Uterus (tissue), 4 donors: Measurements from ENCODE around the gene GMEB2. TPM values are rescaled to one million over a fixed set of nuclear protein-coding genes. Genes with fewer than 3 reads are reported as not detected.

Source experiments
- DNase-seq, 2 donors: peaks; one replicate each; pipeline ENCODE4 v3.0.0-alpha.2; 2019 to 2020
- H3K27ac ChIP-seq, 2 donors: fragments of 200-600 bp; sonication (generic); 1 replicate in 1 of 2; 2 replicates in 1 of 2; pipeline ENCODE4 v1.5.1; 2016 to 2018
- H3K27me3 ChIP-seq, 2 donors: fragments of 200-600 bp; sonication (generic); one replicate each; pipeline ENCODE4 v1.5.1; 2018 to 2019; ENCODE audit warnings: control low read depth in 1 of 2
- H3K36me3 ChIP-seq, 2 donors: fragments of 200-600 bp; sonication (generic); one replicate each; pipeline ENCODE4 v1.5.1; 2019; ENCODE audit warnings: control low read depth in 1 of 2
- H3K4me1 ChIP-seq, 2 donors: fragments of 200-600 bp; sonication (generic); one replicate each; pipeline ENCODE4 v1.5.1; 2018 to 2019; ENCODE audit warnings: control low read depth in 1 of 2
- H3K4me3 ChIP-seq, 2 donors: fragments of 200-600 bp; sonication (generic); 1 replicate in 1 of 2; 2 replicates in 1 of 2; pipeline ENCODE4 v1.5.1; 2018 to 2019; ENCODE audit warnings: mild to moderate bottlenecking in 1 of 2
- H3K9me3 ChIP-seq, 2 donors: fragments of 200-600 bp; sonication (generic); one replicate each; pipeline ENCODE4 v1.5.1; 2019; ENCODE audit warnings: control low read depth in 1 of 2
- POLR2A ChIP-seq, 2 donors: fragments of 450-650 bp; IDR thresholded peaks; one replicate each; pipeline ENCODE4 v1.6.1; 2016; ENCODE audit warnings: antibody characterized with exemption in 2 of 2, mild to moderate bottlenecking in 1 of 2, moderate library complexity in 1 of 2
- intact Hi-C: fragments of 100-400 bp; cut with DNase I; formaldehyde crosslinking; loops from one replicate; pipeline ENCODE4 v1.15.1; 2023; ENCODE audit warnings: low total_unique reads
- total RNA-seq, 4 donors: library from RNA; depleted of rRNA in 3 of 4; stranded (reverse); fragments of >200 nt in 3 of 4; gene quantifications; one replicate each; pipeline versions ENCODE4 v1.1.0 to v1.2.4, GENCODE V29; 2014 to 2023
- TF ChIP-seq, protein P1 (sequence below), 4 experiments: fragments of 200-600 bp in 2 of 4; fragments of 450-650 bp in 2 of 4; sonication (generic) in 2 of 4; IDR thresholded peaks; one replicate each; pipeline ENCODE4 v1.5.1; 2016 to 2019; ENCODE audit warnings: antibody characterized with exemption in 4 of 4, mild to moderate bottlenecking in 2 of 4, moderate library complexity in 1 of 4
- donor health status: DM: yes; HTN: yes; CAD: no.

Gene GMEB2
- total RNA-seq, 4 donors from 2014 or later, result 2.1 to 24.8 (median 11.5) TPM

DNA sequence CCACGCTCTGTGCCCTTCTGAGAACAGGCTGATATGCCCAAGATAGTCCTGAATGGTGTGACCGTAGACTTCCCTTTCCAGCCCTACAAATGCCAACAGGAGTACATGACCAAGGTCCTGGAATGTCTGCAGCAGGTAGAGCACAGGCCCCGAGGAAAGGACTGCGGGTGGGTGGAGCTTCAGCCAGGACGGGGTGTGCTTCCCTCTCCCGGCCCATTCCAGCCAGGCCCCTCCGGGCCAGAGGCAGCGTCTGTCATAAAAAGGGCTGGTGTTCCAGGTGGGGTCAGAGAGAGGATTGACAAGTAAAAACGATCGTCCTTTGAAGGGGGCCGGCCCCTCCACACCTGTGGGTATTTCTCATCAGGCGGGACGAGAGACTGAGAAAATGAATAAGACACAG is 32.5 kb upstream of the GMEB2 start:
- DNase-seq, result no peak
- H3K9me3 ChIP-seq, result no peaks in the 10 kb centered on the region
- no peak for TF ChIP-seq POLR2A (IDR thresholded peaks at IDR 0.05)
- TF ChIP-seq, protein P1, sequence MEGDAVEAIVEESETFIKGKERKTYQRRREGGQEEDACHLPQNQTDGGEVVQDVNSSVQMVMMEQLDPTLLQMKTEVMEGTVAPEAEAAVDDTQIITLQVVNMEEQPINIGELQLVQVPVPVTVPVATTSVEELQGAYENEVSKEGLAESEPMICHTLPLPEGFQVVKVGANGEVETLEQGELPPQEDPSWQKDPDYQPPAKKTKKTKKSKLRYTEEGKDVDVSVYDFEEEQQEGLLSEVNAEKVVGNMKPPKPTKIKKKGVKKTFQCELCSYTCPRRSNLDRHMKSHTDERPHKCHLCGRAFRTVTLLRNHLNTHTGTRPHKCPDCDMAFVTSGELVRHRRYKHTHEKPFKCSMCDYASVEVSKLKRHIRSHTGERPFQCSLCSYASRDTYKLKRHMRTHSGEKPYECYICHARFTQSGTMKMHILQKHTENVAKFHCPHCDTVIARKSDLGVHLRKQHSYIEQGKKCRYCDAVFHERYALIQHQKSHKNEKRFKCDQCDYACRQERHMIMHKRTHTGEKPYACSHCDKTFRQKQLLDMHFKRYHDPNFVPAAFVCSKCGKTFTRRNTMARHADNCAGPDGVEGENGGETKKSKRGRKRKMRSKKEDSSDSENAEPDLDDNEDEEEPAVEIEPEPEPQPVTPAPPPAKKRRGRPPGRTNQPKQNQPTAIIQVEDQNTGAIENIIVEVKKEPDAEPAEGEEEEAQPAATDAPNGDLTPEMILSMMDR (IDR thresholded peaks at IDR 0.05), result no peak
- H3K27ac ChIP-seq, result peak overlapping the region; percentile 82 to 84
- H3K4me1 ChIP-seq, result peaks cover 5 to 6% of the 10 kb centered on the region in 2 donors
- H3K4me3 ChIP-seq, result peak overlapping the region; percentile 57 to 70
- intact Hi-C loops, result no loop called here
- no peaks in the 10 kb centered on the region for H3K27me3 ChIP-seq
- no peaks in the 10 kb centered on the region for H3K36me3 ChIP-seq

DNA sequence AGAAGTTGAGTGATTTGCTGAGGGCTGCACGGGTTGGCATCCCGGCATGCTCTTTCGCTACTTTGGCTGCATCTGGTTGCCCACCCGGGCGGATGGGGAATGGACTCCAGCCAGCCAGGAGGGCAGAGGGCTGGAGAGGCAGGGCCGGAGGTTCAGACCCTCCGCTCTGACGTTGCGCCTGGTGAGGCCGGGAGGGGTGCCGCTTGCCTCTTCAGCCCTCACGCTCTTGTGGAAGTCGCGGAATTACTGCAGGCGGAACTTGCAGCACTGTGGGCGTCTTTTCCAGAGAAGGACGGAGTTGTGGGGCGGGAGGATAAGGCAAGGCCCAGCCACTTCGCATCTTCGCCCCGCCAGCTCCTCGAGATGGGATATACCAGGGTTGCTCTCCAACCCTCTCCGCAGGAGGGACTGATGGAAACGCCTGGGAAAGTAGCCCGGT is 31.9 kb upstream of the GMEB2 start:
- no peak for DNase-seq
- Histone ChIP-seq H3K36me3 (no peaks in the 10 kb centered on the region), H3K4me3 (peak overlapping the region; percentile 57 to 70), H3K27ac (peak overlapping the region; percentile 82 to 84), H3K27me3 (no peaks in the 10 kb centered on the region), H3K4me1 (peaks cover 5 to 6% of the 10 kb centered on the region in 2 donors), H3K9me3 (no peaks in the 10 kb centered on the region)
- no peak for TF ChIP-seq POLR2A (IDR thresholded peaks at IDR 0.05)
- TF ChIP-seq, protein P1 (IDR thresholded peaks at IDR 0.05), result no peak
- intact Hi-C loops, result no loop called here

DNA sequence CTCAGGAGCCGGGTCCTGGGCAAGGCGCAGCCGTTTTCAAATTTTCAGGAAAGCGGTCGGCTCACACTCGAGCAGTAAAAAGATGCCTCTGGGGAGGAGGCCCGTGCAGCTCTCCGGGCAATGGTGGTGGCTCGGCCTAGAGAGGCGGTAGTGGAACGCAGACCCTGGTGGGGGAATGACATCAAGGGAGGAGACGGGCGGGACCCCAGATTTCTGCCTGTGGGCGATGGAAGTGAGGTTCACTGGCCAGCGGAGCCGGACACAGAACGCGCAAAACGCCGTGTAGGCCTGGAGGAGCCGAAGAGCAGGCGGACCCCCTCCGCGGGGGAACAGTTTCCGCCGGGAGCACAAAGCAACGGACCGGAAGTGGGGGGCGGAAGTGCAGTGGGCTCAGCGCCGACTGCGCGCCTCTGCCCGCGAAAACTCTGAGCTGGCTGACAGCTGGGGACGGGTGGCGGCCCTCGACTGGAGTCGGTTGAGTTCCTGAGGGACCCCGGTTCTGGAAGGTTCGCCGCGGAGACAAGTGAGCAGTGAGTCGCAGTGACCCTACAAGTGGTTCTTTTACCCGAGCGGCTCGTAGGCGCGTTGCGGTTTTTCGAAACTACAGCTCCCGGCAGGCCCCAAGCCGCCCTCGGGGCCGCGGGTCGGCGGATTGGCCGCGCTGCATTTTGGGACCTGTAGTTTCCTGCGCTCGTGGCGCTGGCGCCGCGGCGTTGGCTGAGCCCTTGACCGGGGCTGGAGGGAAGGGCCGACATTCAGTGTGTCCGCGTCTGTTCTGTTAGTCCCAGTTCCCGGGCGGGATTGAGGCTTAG is 31.2 kb upstream of the GMEB2 start, which contains the start of gene RTEL1:
TSS of gene RTEL1 (plus strand) at position 376 of the 812 bp plus-strand sequence. CDS start 1,091 bp downstream, outside the sequence.
- Histone ChIP-seq H3K36me3 (no peaks in the 10 kb centered on the region), H3K27ac (peak within 1 kb of the TSS; percentile 82 to 84), H3K4me1 (peaks cover 5 to 6% of the 10 kb centered on the region in 2 donors), H3K4me3 (peak within 1 kb of the TSS; percentile 57 to 70), H3K9me3 (no peaks in the 10 kb centered on the region), H3K27me3 (no peaks in the 10 kb centered on the region)
- peak in 1 of 2 donors; percentile 56 for TF ChIP-seq POLR2A (IDR thresholded peaks at IDR 0.05)
- TF ChIP-seq, protein P1 (IDR thresholded peaks at IDR 0.05), result peak in 1 of 4 experiments; percentile 17
- DNase-seq, result peak; percentile 89 to 92
- intact Hi-C loops, result no loop called here

DNA sequence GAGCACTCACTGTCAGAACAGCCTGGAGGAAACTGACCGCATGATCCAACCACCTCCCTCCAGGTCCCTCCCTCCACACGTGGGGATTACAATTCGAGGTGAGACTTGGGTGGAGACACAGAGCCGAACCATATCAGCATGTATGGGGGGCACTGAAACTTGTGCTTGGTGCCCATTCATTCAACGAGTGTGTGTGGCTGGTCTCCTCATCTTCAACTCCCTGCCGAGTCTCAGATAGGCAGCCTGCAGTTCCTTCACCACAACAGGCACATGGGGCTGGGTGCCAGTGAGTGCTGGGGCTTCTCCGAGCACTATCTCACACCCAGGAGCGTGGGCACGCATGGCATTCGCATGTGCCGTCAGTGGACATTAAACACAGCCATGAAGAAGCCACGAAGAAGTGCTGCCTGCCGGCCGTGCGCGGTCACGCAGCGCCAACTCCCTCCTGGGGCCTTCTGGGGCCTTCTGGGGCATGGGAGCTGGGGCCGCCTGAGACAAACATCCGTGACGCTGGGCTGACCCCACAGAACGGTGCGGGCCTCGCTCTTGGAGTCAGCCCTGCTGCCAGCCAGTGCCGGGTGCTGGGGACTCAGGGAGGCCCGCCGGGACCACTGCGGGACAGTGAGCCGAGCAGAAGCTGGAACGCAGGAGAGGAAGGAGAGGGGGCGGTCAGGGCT is 30.5 kb upstream of the GMEB2 start:
- peak in 1 of 2 donors; percentile 31 for DNase-seq
- H3K27ac ChIP-seq, result peak overlapping the region; percentile 82 to 84
- no peaks in the 10 kb centered on the region for H3K36me3 ChIP-seq
- intact Hi-C loops, result no loop called here
- no peaks in the 10 kb centered on the region for H3K9me3 ChIP-seq
- TF ChIP-seq, protein P1 (IDR thresholded peaks at IDR 0.05), result no peak
- TF ChIP-seq POLR2A (IDR thresholded peaks at IDR 0.05), result no peak
- H3K4me1 ChIP-seq, result peaks cover 5 to 6% of the 10 kb centered on the region in 2 donors
- H3K27me3 ChIP-seq, result no peaks in the 10 kb centered on the region
- H3K4me3 ChIP-seq, result peak overlapping the region; percentile 57 to 70

DNA sequence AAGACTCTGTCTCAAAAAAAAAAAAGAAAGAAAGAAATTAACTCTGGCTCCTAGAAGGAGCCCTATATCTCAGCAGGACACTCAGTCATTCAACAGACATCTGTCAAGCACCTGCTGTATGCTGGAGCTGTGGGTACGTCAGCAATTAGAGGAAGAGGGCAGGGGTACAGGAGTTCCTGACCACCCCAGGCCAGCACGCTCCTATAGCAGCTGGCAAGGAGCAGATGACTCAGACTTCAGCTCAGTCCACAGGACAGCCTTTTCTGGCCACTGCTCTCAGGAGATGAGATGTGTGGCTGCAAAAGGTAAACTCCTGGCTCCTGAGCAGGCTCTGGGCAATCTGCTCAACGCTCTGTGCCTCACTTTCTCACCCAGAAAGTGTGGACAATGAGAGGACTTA is 29.6 kb upstream of the GMEB2 start:
- TF ChIP-seq, protein P1 (IDR thresholded peaks at IDR 0.05), result no peak
- Histone ChIP-seq H3K9me3 (no peaks in the 10 kb centered on the region), H3K4me1 (peaks cover 6 to 11% of the 10 kb centered on the region in 2 donors), H3K27ac (no peak overlapping the region), H3K4me3 (no peak overlapping the region), H3K27me3 (no peaks in the 10 kb centered on the region), H3K36me3 (no peaks in the 10 kb centered on the region)
- intact Hi-C loops, result no loop called here
- DNase-seq, result no peak
